ENCODE measurements around the gene SELENOF. TPM values are rescaled to one million over a fixed set of nuclear protein-coding genes. Genes with fewer than 3 reads are reported as not detected.
A peak's percentile ranks its signal among the peaks of the same experiment; 100 is the strongest.

SELENOF gene
- total RNA-seq, 5 donors from 2014 or later (not counting 1 experiment from before 2014, with no cell fraction given) = 141 to 165 (median 145) TPM

GRCh38 chr1:86914998-86915736, 1.2 kb upstream of the SELENOF start:
- peaks cover under 1 to 3% of the 10 kb centered on the region in 2 donors for H3K36me3 ChIP-seq (ENCODE audit: control insufficient read depth in 2 of 2, extremely low read depth in 1 of 2, insufficient read depth in 1 of 2, low read length in 1 of 2)
- no peak overlapping the region for H3K4me3 Mint-ChIP-seq
- H3K27ac Mint-ChIP-seq = no peak overlapping the region
- ChIA-PET CTCF (interaction anchor here (0.6 to 4.6 kb wide), 6 partner anchors 21 to 210 kb away, joined by 3 to 43 read pairs (median 5); partner anchors contain the start of gene SH3GLB1 (in 1 of the 2)), POLR2A (interaction anchor here (0.5 to 4.1 kb wide), 6 partner anchors 10 to 532 kb away, joined by 3 to 35 read pairs (median 3); no protein-coding TSS in a partner anchor)
- peaks cover 11% of the 10 kb centered on the region for H3K36me3 Mint-ChIP-seq
- H3K27me3 Mint-ChIP-seq = no peaks in the 10 kb centered on the region
- ATAC-seq (replicated peaks in 1 of 4) = peak in 3 of 4 experiments; percentile 6 to 12 (median 9)
- H3K27me3 ChIP-seq (replicated peaks in 1 of 2; ENCODE audit: control insufficient read depth in 2 of 2, extremely low read depth in 1 of 2, insufficient read depth in 2 of 2, low read length in 1 of 2) = no peaks in the 10 kb centered on the region
- DNase-seq = peak; percentile 11 to 66 (median 34)
- H3K4me1 Mint-ChIP-seq = peaks cover 5 to 46% (median 44%) of the 10 kb centered on the region in 3 donors
- H3K9me3 ChIP-seq = no peaks in the 10 kb centered on the region
- no peaks in the 10 kb centered on the region for H3K9me3 Mint-ChIP-seq
- peaks cover 17 to 20% of the 10 kb centered on the region in 2 experiments for H3K4me1 ChIP-seq (ENCODE audit: control insufficient read depth in 1 of 2, extremely low read depth in 1 of 2, insufficient read depth in 2 of 2, low read length in 2 of 2)
- H3K4me3 ChIP-seq (ENCODE audit: control insufficient read depth in 1 of 2, extremely low read depth in 1 of 2, low read length in 1 of 2) = peak overlapping the region; percentile 73 to 99
- WGBS (ENCODE audit: insufficient coverage) = under 1% methylated on average over 43 of the region's 43 CpGs
- H3K27ac ChIP-seq (ENCODE audit: low read length) = peak overlapping the region; percentile 61

GRCh38 chr1:86914601-86914997, 673 bp upstream of the SELENOF start, which contains the start of gene HS2ST1:
TSS of gene HS2ST1 (plus strand) at chr1:86914635.
- H3K36me3 ChIP-seq (ENCODE audit: control insufficient read depth in 2 of 2, extremely low read depth in 1 of 2, insufficient read depth in 1 of 2, low read length in 1 of 2) = peaks cover 5% of the 10 kb centered on the region in 2 donors
- CTCF ChIA-PET = interaction anchor here (0.6 to 4.6 kb wide), 14 partner anchors 11 to 1976 kb away, joined by 3 to 43 read pairs (median 4); partner anchors contain the start of gene SH3GLB1 (in 1 of the 2)

GRCh38 chr1:86913399-86913895, 479 bp downstream of the SELENOF start:
- CTCF ChIA-PET = interaction anchor here (0.6 to 4.6 kb wide), 9 partner anchors 16 to 411 kb away, joined by 3 to 43 read pairs (median 5); partner anchors contain the start of gene SH3GLB1 (in 2 of the 2)
- no peaks in the 10 kb centered on the region for H3K9me3 ChIP-seq
- H3K27ac ChIP-seq (ENCODE audit: low read length) = peak overlapping the region; percentile 92
- H3K4me1 ChIP-seq (ENCODE audit: control insufficient read depth in 1 of 2, extremely low read depth in 1 of 2, insufficient read depth in 2 of 2, low read length in 2 of 2) = peaks cover 17 to 22% of the 10 kb centered on the region in 2 experiments
- peak overlapping the region; percentile 90 to 100 for H3K4me3 ChIP-seq (ENCODE audit: control insufficient read depth in 1 of 2, extremely low read depth in 1 of 2, low read length in 1 of 2)
- 0% methylated on average over 4 of the region's 17 CpGs for WGBS (ENCODE audit: insufficient coverage)
- H3K27me3 ChIP-seq (replicated peaks in 1 of 2; ENCODE audit: control insufficient read depth in 2 of 2, extremely low read depth in 1 of 2, insufficient read depth in 2 of 2, low read length in 1 of 2) = no peaks in the 10 kb centered on the region
- Mint-ChIP-seq H3K9me3 (no peaks in the 10 kb centered on the region), H3K4me1 (peaks cover 5 to 61% (median 58%) of the 10 kb centered on the region in 3 donors), H3K27ac (no peak overlapping the region), H3K27me3 (no peaks in the 10 kb centered on the region), H3K36me3 (peaks cover 21% of the 10 kb centered on the region), H3K4me3 (no peak overlapping the region)
- ATAC-seq (replicated peaks in 1 of 4) (no peak), DNase-seq (peak in 31 of 35 experiments; percentile 3 to 56 (median 29))
- POLR2A ChIA-PET = interaction anchor here in 1 of 2 donors (0.7 to 4.1 kb wide), 4 partner anchors 9 to 521 kb away, joined by 3 to 35 read pairs (median 5); no protein-coding TSS in a partner anchor
- peaks cover 5 to 7% of the 10 kb centered on the region in 2 donors for H3K36me3 ChIP-seq (ENCODE audit: control insufficient read depth in 2 of 2, extremely low read depth in 1 of 2, insufficient read depth in 1 of 2, low read length in 1 of 2)

More at GRCh38 chr1:86914601-86914997, 673 bp upstream of the SELENOF start, which contains the start of gene HS2ST1:
- ATAC-seq (replicated peaks in 1 of 4) = no peak
- Histone ChIP-seq H3K4me3 (ENCODE audit: control insufficient read depth in 1 of 2, extremely low read depth in 1 of 2, low read length in 1 of 2) (peak within 1 kb of the TSS; percentile 90 to 100), H3K4me1 (ENCODE audit: control insufficient read depth in 1 of 2, extremely low read depth in 1 of 2, insufficient read depth in 2 of 2, low read length in 2 of 2) (peaks cover 17 to 21% of the 10 kb centered on the region in 2 experiments), H3K27me3 (replicated peaks in 1 of 2; ENCODE audit: control insufficient read depth in 2 of 2, extremely low read depth in 1 of 2, insufficient read depth in 2 of 2, low read length in 1 of 2) (no peaks in the 10 kb centered on the region), H3K9me3 (no peaks in the 10 kb centered on the region), H3K27ac (ENCODE audit: low read length) (peak within 1 kb of the TSS; percentile 92)
- no peaks in the 10 kb centered on the region for H3K27me3 Mint-ChIP-seq
- H3K9me3 Mint-ChIP-seq = no peaks in the 10 kb centered on the region
- H3K36me3 Mint-ChIP-seq = peaks cover 15% of the 10 kb centered on the region
- H3K4me1 Mint-ChIP-seq = peaks cover 5 to 49% (median 48%) of the 10 kb centered on the region in 3 donors
- POLR2A ChIA-PET = interaction anchor here in 1 of 2 donors (0.5 to 4.1 kb wide), 14 partner anchors 11 to 1769 kb away, joined by 3 to 35 read pairs (median 4); partner anchors contain the start of genes ODF2L and PKN2
- 0% methylated on average over 30 of the region's 45 CpGs for WGBS (ENCODE audit: insufficient coverage)
- no peak within 1 kb of the TSS for H3K4me3 Mint-ChIP-seq
- no peak for DNase-seq
- no peak within 1 kb of the TSS for H3K27ac Mint-ChIP-seq

- Mint-ChIP-seq H3K36me3 (peaks cover 24% of the 10 kb centered on the region), H3K9me3 (no peaks in the 10 kb centered on the region), H3K4me3 (no peak overlapping the region), H3K4me1 (peaks cover 0 to 61% (median 59%) of the 10 kb centered on the region in 3 donors), H3K27ac (peak overlapping the region in 1 of 2 donors; percentile 55), H3K27me3 (no peaks in the 10 kb centered on the region)
- Histone ChIP-seq H3K4me3 (ENCODE audit: control insufficient read depth in 1 of 2, extremely low read depth in 1 of 2, low read length in 1 of 2) (no peak overlapping the region), H3K36me3 (ENCODE audit: control insufficient read depth in 2 of 2, extremely low read depth in 1 of 2, insufficient read depth in 1 of 2, low read length in 1 of 2) (peaks cover 5 to 7% of the 10 kb centered on the region in 2 donors), H3K4me1 (ENCODE audit: control insufficient read depth in 1 of 2, extremely low read depth in 1 of 2, insufficient read depth in 2 of 2, low read length in 2 of 2) (peaks cover 17 to 22% of the 10 kb centered on the region in 2 experiments), H3K27me3 (replicated peaks in 1 of 2; ENCODE audit: control insufficient read depth in 2 of 2, extremely low read depth in 1 of 2, insufficient read depth in 2 of 2, low read length in 1 of 2) (no peaks in the 10 kb centered on the region), H3K9me3 (no peaks in the 10 kb centered on the region), H3K27ac (ENCODE audit: low read length) (no peak overlapping the region)
- CTCF ChIA-PET = interaction anchor here (0.6 to 4.6 kb wide), 5 partner anchors 11 to 1847 kb away, joined by 3 to 43 read pairs (median 5); partner anchors contain the start of gene SH3GLB1 (in 1 of the 2)
- ATAC-seq (replicated peaks in 1 of 4) = no peak
- POLR2A ChIA-PET = interaction anchor here in 1 of 2 donors (4.1 kb wide), 1 partner anchor 133 kb away, joined by 35 read pairs; no protein-coding TSS in a partner anchor
- WGBS (ENCODE audit: insufficient coverage) = 62% methylated on average over 2 of the region's 6 CpGs
- DNase-seq = no peak
Measured at GRCh38 chr1:86912281-86912900, 1.5 kb downstream of the SELENOF start.

GRCh38 chr1:86906419-86906818, 7.5 kb downstream of the SELENOF start:
- H3K36me3 Mint-ChIP-seq = peaks cover 37% of the 10 kb centered on the region
- H3K9me3 ChIP-seq = no peaks in the 10 kb centered on the region
- H3K4me1 ChIP-seq (ENCODE audit: control insufficient read depth in 1 of 2, extremely low read depth in 1 of 2, insufficient read depth in 2 of 2, low read length in 2 of 2) = peaks cover 0 to 9% of the 10 kb centered on the region in 2 experiments
- H3K9me3 Mint-ChIP-seq = no peaks in the 10 kb centered on the region
- ATAC-seq (replicated peaks in 1 of 4) (no peak), DNase-seq (no peak)
- H3K27me3 Mint-ChIP-seq = no peaks in the 10 kb centered on the region
- H3K27ac ChIP-seq (ENCODE audit: low read length) = no peak overlapping the region
- H3K4me3 ChIP-seq (ENCODE audit: control insufficient read depth in 1 of 2, extremely low read depth in 1 of 2, low read length in 1 of 2) = no peak overlapping the region
- peaks cover 7 to 12% of the 10 kb centered on the region in 2 donors for H3K36me3 ChIP-seq (ENCODE audit: control insufficient read depth in 2 of 2, extremely low read depth in 1 of 2, insufficient read depth in 1 of 2, low read length in 1 of 2)
- no peak overlapping the region for H3K4me3 Mint-ChIP-seq
- WGBS (ENCODE audit: insufficient coverage) = no CpG with 5 or more reads among the region's 2 CpGs
- ChIA-PET CTCF (interaction anchor here in 1 of 2 donors (1.7 kb wide), 1 partner anchor 9 kb away, joined by 5 read pairs; no protein-coding TSS in a partner anchor), POLR2A (no interaction called here)
- H3K4me1 Mint-ChIP-seq = peaks cover 8 to 51% (median 47%) of the 10 kb centered on the region in 3 donors
- no peaks in the 10 kb centered on the region for H3K27me3 ChIP-seq (replicated peaks in 1 of 2; ENCODE audit: control insufficient read depth in 2 of 2, extremely low read depth in 1 of 2, insufficient read depth in 2 of 2, low read length in 1 of 2)
- H3K27ac Mint-ChIP-seq = no peak overlapping the region

Measured in T-cell (primary cell).